IMR-90 (cell line): ENCODE measurements around the gene WASHC4. TPM values are rescaled to one million over a fixed set of nuclear protein-coding genes. Genes with fewer than 3 reads are reported as not detected.

Source experiments
- ATAC-seq: fragments of 200-7000 bp; cut with Tn5 transposase; 2 replicates; pipeline ENCODE4 v1.9.1; 2020; ENCODE audit warnings: low read depth, mild to moderate bottlenecking, moderate library complexity
- BruUV-seq: library from RNA; stranded (reverse); fragments of 400-500 nt; replicated peaks from 2 replicates; lab custom pipeline; 2021; lab: Mats Ljungman, UMichigan
- CTCF ChIA-PET: fragments of 300-600 bp; formaldehyde crosslinking; extraction: SDS; loops from one replicate; lab custom pipeline; 2021; ENCODE audit warnings: antibody characterized with exemption; lab: Yijun Ruan, JAX
- POLR2A ChIA-PET: fragments of 300-600 bp; sonication (Branson Sonifier 250); formaldehyde crosslinking; loops from one replicate; lab custom pipeline; 2022; ENCODE audit warnings: antibody characterized with exemption; ENCODE audit not compliant: unreplicated experiment; lab: Charles Lee
- DNase-seq: peaks from one replicate; pipeline ENCODE4 v3.0.0; 2013
- H2AFZ ChIP-seq: replicated peaks from 2 replicates; pipeline ENCODE3; 2013; ENCODE audit warnings: low read length, mild to moderate bottlenecking; ENCODE audit not compliant: poor library complexity
- H2AK5ac ChIP-seq: 2 replicates; pipeline ENCODE4 v1.6.1; 2013; ENCODE audit warnings: low read depth, low read length, inconsistent platforms
- H2AK9ac ChIP-seq: replicated peaks from 2 replicates; pipeline ENCODE3; 2013; ENCODE audit warnings: mild to moderate bottlenecking, low read depth, low read length, moderate library complexity; ENCODE audit not compliant: poor library complexity
- H2BK120ac ChIP-seq: 2 replicates; pipeline ENCODE4 v1.6.1; 2013; ENCODE audit warnings: low read depth, low read length, inconsistent platforms
- H2BK15ac ChIP-seq: 3 replicates; pipeline ENCODE4 v1.6.1; 2013; ENCODE audit warnings: low read depth, low read length, inconsistent platforms
- H2BK20ac ChIP-seq: 2 replicates; pipeline ENCODE4 v1.6.1; 2013; ENCODE audit warnings: low read depth, mild to moderate bottlenecking, inconsistent platforms, low read length, moderate library complexity
- H2BK5ac ChIP-seq: 2 replicates; pipeline ENCODE4 v1.6.1; 2013; ENCODE audit warnings: mild to moderate bottlenecking, low read depth, low read length, inconsistent platforms; ENCODE audit not compliant: poor library complexity, severe bottlenecking
- H3K14ac ChIP-seq: replicated peaks from 2 replicates; pipeline ENCODE4 v1.6.1; 2013; ENCODE audit warnings: low read depth, low read length, inconsistent platforms
- H3K18ac ChIP-seq: 2 replicates; pipeline ENCODE4 v1.6.1; 2013; ENCODE audit warnings: low read depth, low read length, control low read depth
- H3K23ac ChIP-seq: 2 replicates; pipeline ENCODE4 v1.6.1; 2013; ENCODE audit warnings: low read depth, low read length, inconsistent platforms
- H3K27ac ChIP-seq: 2 replicates; pipeline ENCODE4 v1.5.1; 2013; ENCODE audit warnings: mild to moderate bottlenecking, control low read depth, low read length; ENCODE audit not compliant: insufficient read depth
- H3K27me3 ChIP-seq: 2 replicates; pipeline ENCODE4 v1.6.1; 2013; ENCODE audit warnings: low read length; ENCODE audit not compliant: control insufficient read depth, insufficient read depth
- H3K36me3 ChIP-seq: 2 replicates; pipeline ENCODE4 v1.6.1; 2013; ENCODE audit warnings: low read length, mixed read lengths; ENCODE audit not compliant: control insufficient read depth, insufficient read depth
- H3K4ac ChIP-seq: 2 replicates; pipeline ENCODE4 v1.6.1; 2013; ENCODE audit warnings: low read depth, low read length, inconsistent platforms
- H3K4me1 ChIP-seq: 2 replicates; pipeline ENCODE4 v1.6.1; 2013; ENCODE audit warnings: low read length, mixed read lengths; ENCODE audit not compliant: control insufficient read depth, insufficient read depth
- H3K4me2 ChIP-seq: 2 replicates; pipeline ENCODE4 v1.6.1; 2013; ENCODE audit warnings: low read depth, mild to moderate bottlenecking, control low read depth, low read length, moderate library complexity
- H3K4me3 ChIP-seq: 2 replicates; pipeline ENCODE4 v1.5.1; 2013; ENCODE audit warnings: low read depth, mild to moderate bottlenecking, control low read depth, low read length, moderate library complexity; ENCODE audit not compliant: insufficient read depth
- H3K56ac ChIP-seq: 2 replicates; pipeline ENCODE4 v1.6.1; 2013; ENCODE audit warnings: low read length, inconsistent platforms; ENCODE audit not compliant: insufficient read depth; ENCODE audit errors: extremely low read depth
- H3K79me1 ChIP-seq, 2 experiments: 2 replicates each; pipeline ENCODE4 v1.6.1; 2013; ENCODE audit warnings: low read length in 2 of 2, inconsistent platforms in 1 of 2, low read depth in 1 of 2
- H3K9ac ChIP-seq: 2 replicates; pipeline ENCODE4 v1.6.1; 2013; ENCODE audit warnings: low read depth, low read length, control low read depth
- H3K9me1 ChIP-seq: 2 replicates; pipeline ENCODE4 v1.6.1; 2013; ENCODE audit warnings: low read length, inconsistent platforms; ENCODE audit not compliant: insufficient read depth
- H3K9me3 ChIP-seq: 2 replicates; pipeline ENCODE4 v1.6.1; 2013; ENCODE audit warnings: low read length; ENCODE audit not compliant: control insufficient read depth, insufficient read depth
- H4K20me1 ChIP-seq: 2 replicates; pipeline ENCODE4 v1.6.1; 2013; ENCODE audit warnings: low read length, inconsistent platforms; ENCODE audit not compliant: insufficient read depth
- H4K5ac ChIP-seq: 2 replicates; pipeline ENCODE4 v1.6.1; 2013; ENCODE audit warnings: mild to moderate bottlenecking, low read depth, low read length, control low read depth
- H4K8ac ChIP-seq, 2 experiments: 2 replicates each; pipeline ENCODE4 v1.6.1; 2013; ENCODE audit warnings: low read depth in 2 of 2, low read length in 2 of 2, control low read depth in 1 of 2, inconsistent platforms in 1 of 2
- H4K91ac ChIP-seq: 2 replicates; pipeline ENCODE4 v1.6.1; 2013; ENCODE audit warnings: low read depth, low read length, inconsistent platforms; ENCODE audit not compliant: insufficient read depth
- CEBPB ChIP-seq: IDR thresholded peaks from 2 replicates; pipeline ENCODE4 v1.6.1; 2012; ENCODE audit warnings: low read depth, low read length, improper control_type of control experiment
- FOS ChIP-seq: fragments of 150-350 bp; IDR thresholded peaks from 2 replicates; pipeline ENCODE4 v1.6.1; 2016; ENCODE audit warnings: low read depth, low read length
- MAFK ChIP-seq: IDR thresholded peaks from 2 replicates; pipeline ENCODE4 v1.6.1; 2012; ENCODE audit warnings: low read depth, low read length, improper control_type of control experiment
- MAZ ChIP-seq: IDR thresholded peaks from 2 replicates; pipeline ENCODE4 v1.6.1; 2012; ENCODE audit warnings: low read depth, mild to moderate bottlenecking, low read length, improper control_type of control experiment, moderate library complexity, borderline replicate concordance
- MXI1 ChIP-seq: IDR thresholded peaks from 2 replicates; pipeline ENCODE4 v1.6.1; 2012; ENCODE audit warnings: low read depth, mild to moderate bottlenecking, low read length, moderate library complexity, borderline replicate concordance
- NFE2L2 ChIP-seq: fragments of 150-350 bp; IDR thresholded peaks from 2 replicates; pipeline ENCODE4 v1.6.1; 2016; ENCODE audit warnings: low read depth, mild to moderate bottlenecking, low read length
- POLR2A ChIP-seq: IDR thresholded peaks from 2 replicates; pipeline ENCODE4 v1.6.1; 2012; ENCODE audit warnings: mild to moderate bottlenecking, low read depth, low read length
- RFX5 ChIP-seq: IDR thresholded peaks from 2 replicates; pipeline ENCODE4 v1.8.0; 2012; ENCODE audit warnings: low read depth, mild to moderate bottlenecking, low read length, moderate library complexity
- SMC3 ChIP-seq: fragments of 150-350 bp; IDR thresholded peaks from 2 replicates; pipeline ENCODE4 v1.6.1; 2016; ENCODE audit warnings: low read depth, mild to moderate bottlenecking, antibody characterized with exemption, low read length, moderate library complexity
- dilution Hi-C: fragments of 300-500 bp; cut with HindIII; formaldehyde crosslinking; loops from one replicate; pipeline ENCODE4 v1.14.3; 2018; ENCODE audit warnings: low sequenced_read_pairs; ENCODE audit not compliant: unreplicated experiment
- in situ Hi-C: fragments of 300-500 bp; cut with MboI; formaldehyde crosslinking; loops from 3 replicates; pipeline ENCODE4 v1.14.3; 2019; ENCODE audit warnings: low sequenced_read_pairs, inconsistent platforms, mixed read lengths
- intact Hi-C: fragments of 100-400 bp; cut with micrococcal nuclease; formaldehyde crosslinking; loops from 2 replicates; pipeline ENCODE4 v1.10.0; 2022
- polyA plus RNA-seq, 3 experiments: library from polyadenylated mRNA; depleted of rRNA; stranded (reverse); fragments of >200 nt; gene quantifications; 2 replicates each; pipeline ENCODE4 v1.2.3, GENCODE V29; 2012; ENCODE audit warnings: low replicate concordance in 1 of 3
- total RNA-seq: library from RNA; depleted of rRNA; stranded (reverse); fragments of >200 nt; gene quantifications from 2 replicates; pipeline ENCODE4 v1.2.3, GENCODE V29; 2012
- TF ChIP-seq, protein P1 (sequence below): fragments of 150-350 bp; IDR thresholded peaks from 2 replicates; pipeline ENCODE4 v1.6.1; 2017; ENCODE audit warnings: mild to moderate bottlenecking, antibody characterized with exemption, low read length, low read depth

The WASHC4 gene
- total and polyA plus RNA-seq, 2 of the 4 experiments (the other 2 are of a cell fraction): 16.4 to 47.0 TPM

DNA sequence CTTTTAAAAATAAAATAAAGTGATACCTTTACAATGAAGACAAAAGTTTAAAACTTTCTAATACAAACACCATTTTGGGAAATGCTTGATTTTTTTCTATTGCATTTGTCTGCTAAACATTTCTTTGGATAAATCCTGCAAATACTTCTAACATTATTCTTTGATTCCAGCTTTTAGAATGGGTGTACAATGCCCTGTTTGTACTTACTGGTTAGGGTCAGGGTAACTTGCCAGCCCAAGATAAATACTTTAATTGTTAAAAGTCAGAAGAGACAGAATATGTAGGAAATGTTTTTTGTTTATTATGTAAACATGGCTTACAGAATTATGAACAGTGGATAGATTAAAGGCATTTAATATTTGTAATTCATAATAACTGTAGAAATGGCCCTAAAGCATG, 60.5 kb downstream of the WASHC4 start:
- no peak overlapping the region for H4K5ac ChIP-seq
- H2AK5ac ChIP-seq: no peak overlapping the region
- H2BK120ac ChIP-seq: no peak overlapping the region
- H3K23ac ChIP-seq: no peak overlapping the region
- H2AK9ac ChIP-seq: no peak overlapping the region
- ATAC-seq (no peak), DNase-seq (no peak)
- CTCF ChIA-PET: no interaction called here
- no TSS peak for BruUV-seq
- no peaks in the 10 kb centered on the region for H3K9me3 ChIP-seq
- POLR2A ChIA-PET: no interaction called here
- no peaks in the 10 kb centered on the region for H3K27me3 ChIP-seq
- no peak overlapping the region for H3K4me3 ChIP-seq
- H3K56ac ChIP-seq: no peak overlapping the region
- no peak overlapping the region for H3K4ac ChIP-seq
- H2AFZ ChIP-seq: no peak overlapping the region
- H3K4me1 ChIP-seq: peaks cover 4% of the 10 kb centered on the region
- H2BK15ac ChIP-seq: no peak overlapping the region
- H2BK5ac ChIP-seq: no peak overlapping the region
- H4K8ac ChIP-seq: no peak overlapping the region
- no peak overlapping the region for H3K18ac ChIP-seq
- no peak overlapping the region for H3K9ac ChIP-seq
- no peak overlapping the region for H2BK20ac ChIP-seq
- intact Hi-C loops: loop anchor here (5.0 kb wide), 1 partner anchor 214 kb away; no protein-coding TSS in a partner anchor
- peaks cover 2% of the 10 kb centered on the region; the same call in 1 of the 2 replicates for H3K9me1 ChIP-seq
- in situ Hi-C loops: no loop called here
- TF ChIP-seq MAZ (no peak), FOS (no peak), MXI1 (no peak), POLR2A (no peak), SMC3 (no peak), RFX5 (no peak), CEBPB (no peak), MAFK (no peak), NFE2L2 (no peak)
- TF ChIP-seq, protein P1, sequence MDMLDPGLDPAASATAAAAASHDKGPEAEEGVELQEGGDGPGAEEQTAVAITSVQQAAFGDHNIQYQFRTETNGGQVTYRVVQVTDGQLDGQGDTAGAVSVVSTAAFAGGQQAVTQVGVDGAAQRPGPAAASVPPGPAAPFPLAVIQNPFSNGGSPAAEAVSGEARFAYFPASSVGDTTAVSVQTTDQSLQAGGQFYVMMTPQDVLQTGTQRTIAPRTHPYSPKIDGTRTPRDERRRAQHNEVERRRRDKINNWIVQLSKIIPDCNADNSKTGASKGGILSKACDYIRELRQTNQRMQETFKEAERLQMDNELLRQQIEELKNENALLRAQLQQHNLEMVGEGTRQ: no peak
- peaks cover 23% of the 10 kb centered on the region for H3K36me3 ChIP-seq
- no peak overlapping the region for H3K14ac ChIP-seq
- peaks cover 0 to 10% of the 10 kb centered on the region in 2 experiments; a peak in 2 of 4 replicates for H3K79me1 ChIP-seq
- dilution Hi-C loops: no loop called here
- H4K20me1 ChIP-seq: no peaks in the 10 kb centered on the region; the same call in 1 of the 2 replicates
- H3K27ac ChIP-seq: no peak overlapping the region
- H4K91ac ChIP-seq: no peak overlapping the region
- H3K4me2 ChIP-seq: no peak overlapping the region
